ENCODE data around the gene KLK3.

Gene KLK3

DNA sequence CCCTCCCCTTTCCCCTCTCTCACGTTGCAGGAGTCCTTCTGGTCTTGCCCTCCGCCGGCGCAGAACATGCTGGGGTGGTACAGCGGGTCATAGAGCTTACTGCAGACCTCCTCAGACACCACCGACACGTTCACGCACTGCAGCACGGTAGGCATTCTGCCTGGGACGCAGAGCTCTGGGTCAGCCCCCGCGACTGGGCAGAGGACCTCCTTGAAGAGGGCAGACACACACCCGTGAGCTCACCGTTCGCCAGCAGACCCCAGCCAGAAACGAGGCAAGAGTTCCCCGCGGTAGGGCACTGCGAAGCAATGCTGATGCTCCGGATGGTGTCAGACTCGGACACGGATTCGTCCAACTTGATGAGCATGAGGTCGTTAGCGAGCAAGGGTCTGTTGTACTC is 53.6 kb downstream of the KLK3 start:
- no peak for DNase-seq

- DNase-seq, result no peak
Measured at GRCh38 chr19:50909240-50910070, 54.7 kb downstream of the KLK3 start.
